IMR-90 (cell line): Measurements from ENCODE around the gene UNC5A. TPM values are rescaled to one million over a fixed set of nuclear protein-coding genes. Genes with fewer than 3 reads are reported as not detected.

Experiments
- ATAC-seq: fragments of 200-7000 bp; cut with Tn5 transposase; 2 replicates; pipeline ENCODE4 v1.9.1; 2020; ENCODE audit warnings: low read depth, mild to moderate bottlenecking, moderate library complexity
- BruUV-seq: library from RNA; stranded (reverse); fragments of 400-500 nt; replicated peaks from 2 replicates; lab custom pipeline; 2021; lab: Mats Ljungman, UMichigan
- CTCF ChIA-PET: fragments of 300-600 bp; formaldehyde crosslinking; extraction: SDS; loops from one replicate; lab custom pipeline; 2021; ENCODE audit warnings: antibody characterized with exemption; lab: Yijun Ruan, JAX
- POLR2A ChIA-PET: fragments of 300-600 bp; sonication (Branson Sonifier 250); formaldehyde crosslinking; loops from one replicate; lab custom pipeline; 2022; ENCODE audit warnings: antibody characterized with exemption; ENCODE audit not compliant: unreplicated experiment; lab: Charles Lee
- DNase-seq: peaks from one replicate; pipeline ENCODE4 v3.0.0; 2013
- H2AFZ ChIP-seq: replicated peaks from 2 replicates; pipeline ENCODE3; 2013; ENCODE audit warnings: low read length, mild to moderate bottlenecking; ENCODE audit not compliant: poor library complexity
- H2AK5ac ChIP-seq: 2 replicates; pipeline ENCODE4 v1.6.1; 2013; ENCODE audit warnings: low read depth, low read length, inconsistent platforms
- H2AK9ac ChIP-seq: replicated peaks from 2 replicates; pipeline ENCODE3; 2013; ENCODE audit warnings: mild to moderate bottlenecking, low read depth, low read length, moderate library complexity; ENCODE audit not compliant: poor library complexity
- H2BK120ac ChIP-seq: 2 replicates; pipeline ENCODE4 v1.6.1; 2013; ENCODE audit warnings: low read depth, low read length, inconsistent platforms
- H2BK15ac ChIP-seq: 3 replicates; pipeline ENCODE4 v1.6.1; 2013; ENCODE audit warnings: low read depth, low read length, inconsistent platforms
- H2BK20ac ChIP-seq: 2 replicates; pipeline ENCODE4 v1.6.1; 2013; ENCODE audit warnings: low read depth, mild to moderate bottlenecking, inconsistent platforms, low read length, moderate library complexity
- H2BK5ac ChIP-seq: 2 replicates; pipeline ENCODE4 v1.6.1; 2013; ENCODE audit warnings: mild to moderate bottlenecking, low read depth, low read length, inconsistent platforms; ENCODE audit not compliant: poor library complexity, severe bottlenecking
- H3K14ac ChIP-seq: replicated peaks from 2 replicates; pipeline ENCODE4 v1.6.1; 2013; ENCODE audit warnings: low read depth, low read length, inconsistent platforms
- H3K18ac ChIP-seq: 2 replicates; pipeline ENCODE4 v1.6.1; 2013; ENCODE audit warnings: low read depth, low read length, control low read depth
- H3K23ac ChIP-seq: 2 replicates; pipeline ENCODE4 v1.6.1; 2013; ENCODE audit warnings: low read depth, low read length, inconsistent platforms
- H3K27ac ChIP-seq: 2 replicates; pipeline ENCODE4 v1.5.1; 2013; ENCODE audit warnings: mild to moderate bottlenecking, control low read depth, low read length; ENCODE audit not compliant: insufficient read depth
- H3K27me3 ChIP-seq: 2 replicates; pipeline ENCODE4 v1.6.1; 2013; ENCODE audit warnings: low read length; ENCODE audit not compliant: control insufficient read depth, insufficient read depth
- H3K36me3 ChIP-seq: 2 replicates; pipeline ENCODE4 v1.6.1; 2013; ENCODE audit warnings: low read length, mixed read lengths; ENCODE audit not compliant: control insufficient read depth, insufficient read depth
- H3K4ac ChIP-seq: 2 replicates; pipeline ENCODE4 v1.6.1; 2013; ENCODE audit warnings: low read depth, low read length, inconsistent platforms
- H3K4me1 ChIP-seq: 2 replicates; pipeline ENCODE4 v1.6.1; 2013; ENCODE audit warnings: low read length, mixed read lengths; ENCODE audit not compliant: control insufficient read depth, insufficient read depth
- H3K4me2 ChIP-seq: 2 replicates; pipeline ENCODE4 v1.6.1; 2013; ENCODE audit warnings: low read depth, mild to moderate bottlenecking, control low read depth, low read length, moderate library complexity
- H3K4me3 ChIP-seq: 2 replicates; pipeline ENCODE4 v1.5.1; 2013; ENCODE audit warnings: low read depth, mild to moderate bottlenecking, control low read depth, low read length, moderate library complexity; ENCODE audit not compliant: insufficient read depth
- H3K56ac ChIP-seq: 2 replicates; pipeline ENCODE4 v1.6.1; 2013; ENCODE audit warnings: low read length, inconsistent platforms; ENCODE audit not compliant: insufficient read depth; ENCODE audit errors: extremely low read depth
- H3K79me1 ChIP-seq, 2 experiments: 2 replicates each; pipeline ENCODE4 v1.6.1; 2013; ENCODE audit warnings: low read length in 2 of 2, inconsistent platforms in 1 of 2, low read depth in 1 of 2
- H3K9ac ChIP-seq: 2 replicates; pipeline ENCODE4 v1.6.1; 2013; ENCODE audit warnings: low read depth, low read length, control low read depth
- H3K9me1 ChIP-seq: 2 replicates; pipeline ENCODE4 v1.6.1; 2013; ENCODE audit warnings: low read length, inconsistent platforms; ENCODE audit not compliant: insufficient read depth
- H3K9me3 ChIP-seq: 2 replicates; pipeline ENCODE4 v1.6.1; 2013; ENCODE audit warnings: low read length; ENCODE audit not compliant: control insufficient read depth, insufficient read depth
- H4K20me1 ChIP-seq: 2 replicates; pipeline ENCODE4 v1.6.1; 2013; ENCODE audit warnings: low read length, inconsistent platforms; ENCODE audit not compliant: insufficient read depth
- H4K5ac ChIP-seq: 2 replicates; pipeline ENCODE4 v1.6.1; 2013; ENCODE audit warnings: mild to moderate bottlenecking, low read depth, low read length, control low read depth
- H4K8ac ChIP-seq, 2 experiments: 2 replicates each; pipeline ENCODE4 v1.6.1; 2013; ENCODE audit warnings: low read depth in 2 of 2, low read length in 2 of 2, control low read depth in 1 of 2, inconsistent platforms in 1 of 2
- H4K91ac ChIP-seq: 2 replicates; pipeline ENCODE4 v1.6.1; 2013; ENCODE audit warnings: low read depth, low read length, inconsistent platforms; ENCODE audit not compliant: insufficient read depth
- CHD1 ChIP-seq: IDR thresholded peaks from 2 replicates; pipeline ENCODE4 v1.6.1; 2012; ENCODE audit warnings: low read depth, low read length, improper control_type of control experiment
- CTCF ChIP-seq: conservative IDR thresholded peaks from 2 replicates; pipeline ENCODE4 v1.5.1; 2012; ENCODE audit warnings: mild to moderate bottlenecking, low read depth, low read length, improper control_type of control experiment
- FOS ChIP-seq: fragments of 150-350 bp; IDR thresholded peaks from 2 replicates; pipeline ENCODE4 v1.6.1; 2016; ENCODE audit warnings: low read depth, low read length
- MAFK ChIP-seq: IDR thresholded peaks from 2 replicates; pipeline ENCODE4 v1.6.1; 2012; ENCODE audit warnings: low read depth, low read length, improper control_type of control experiment
- NFE2L2 ChIP-seq: fragments of 150-350 bp; IDR thresholded peaks from 2 replicates; pipeline ENCODE4 v1.6.1; 2016; ENCODE audit warnings: low read depth, mild to moderate bottlenecking, low read length
- POLR2A ChIP-seq: IDR thresholded peaks from 2 replicates; pipeline ENCODE4 v1.6.1; 2012; ENCODE audit warnings: mild to moderate bottlenecking, low read depth, low read length
- RCOR1 ChIP-seq: IDR thresholded peaks from 2 replicates; pipeline ENCODE4 v1.6.1; 2012; ENCODE audit warnings: mild to moderate bottlenecking, low read length, improper control_type of control experiment; ENCODE audit not compliant: insufficient replicate concordance
- USF2 ChIP-seq: fragments of 150-350 bp; IDR thresholded peaks from 2 replicates; pipeline ENCODE4 v1.6.1; 2017; ENCODE audit warnings: mild to moderate bottlenecking, antibody characterized with exemption, low read length, low read depth
- WGBS, 2 experiments: methylation state at CpG; one replicate each; pipeline versions ENCODE4 v1.1.5 to v1.1.7; 2013; ENCODE audit warnings: missing lambda C conversion rate in 2 of 2; ENCODE audit not compliant: insufficient read length in 1 of 2; ENCODE audit errors: extremely low coverage in 2 of 2; 5-methylcytosine and 5-hydroxymethylcytosine counted together
- dilution Hi-C: fragments of 300-500 bp; cut with HindIII; formaldehyde crosslinking; loops from one replicate; pipeline ENCODE4 v1.14.3; 2018; ENCODE audit warnings: low sequenced_read_pairs; ENCODE audit not compliant: unreplicated experiment
- in situ Hi-C: fragments of 300-500 bp; cut with MboI; formaldehyde crosslinking; loops from 3 replicates; pipeline ENCODE4 v1.14.3; 2019; ENCODE audit warnings: low sequenced_read_pairs, inconsistent platforms, mixed read lengths
- intact Hi-C: fragments of 100-400 bp; cut with micrococcal nuclease; formaldehyde crosslinking; loops from 2 replicates; pipeline ENCODE4 v1.10.0; 2022
- polyA plus RNA-seq, 3 experiments: library from polyadenylated mRNA; depleted of rRNA; stranded (reverse); fragments of >200 nt; gene quantifications; 2 replicates each; pipeline ENCODE4 v1.2.3, GENCODE V29; 2012; ENCODE audit warnings: low replicate concordance in 1 of 3
- total RNA-seq: library from RNA; depleted of rRNA; stranded (reverse); fragments of >200 nt; gene quantifications from 2 replicates; pipeline ENCODE4 v1.2.3, GENCODE V29; 2012

UNC5A gene
- total and polyA plus RNA-seq, 2 of the 4 experiments (the other 2 are of a cell fraction): not detected

- ATAC-seq (no peak), DNase-seq (no peak)
- Histone ChIP-seq H2AK5ac (no peak overlapping the region), H3K9me1 (no peaks in the 10 kb centered on the region), H2AK9ac (no peak overlapping the region), H3K27me3 (peaks cover 37% of the 10 kb centered on the region), H3K4ac (no peak overlapping the region), H3K27ac (no peak overlapping the region), H3K4me1 (no peaks in the 10 kb centered on the region), H2AFZ (no peak overlapping the region), H3K14ac (no peak overlapping the region), H4K20me1 (no peaks in the 10 kb centered on the region), H3K4me2 (no peak overlapping the region), H4K5ac (no peak overlapping the region), H2BK120ac (no peak overlapping the region), H3K9me3 (no peaks in the 10 kb centered on the region; the same call in 1 of the 2 replicates), H3K36me3 (no peaks in the 10 kb centered on the region), H2BK20ac (no peak overlapping the region), H4K91ac (no peak overlapping the region), H3K18ac (no peak overlapping the region), H3K4me3 (no peak overlapping the region), H4K8ac (no peak overlapping the region), H3K79me1 (no peaks in the 10 kb centered on the region), H3K23ac (no peak overlapping the region), H3K56ac (no peak overlapping the region), H2BK15ac (no peak overlapping the region), H3K9ac (no peak overlapping the region), H2BK5ac (no peak overlapping the region)
- dilution Hi-C loops: no loop called here
- in situ Hi-C loops: no loop called here
- POLR2A ChIA-PET: no interaction called here
- intact Hi-C loops: no loop called here
- TF ChIP-seq NFE2L2: no peak
- TF ChIP-seq CHD1: no peak
- TF ChIP-seq FOS: no peak
- TF ChIP-seq USF2: peak; percentile 19; the same call in 1 of the 2 replicates
- no peak for TF ChIP-seq CTCF
- TF ChIP-seq POLR2A: no peak
- TF ChIP-seq RCOR1: no peak
- no peak for TF ChIP-seq MAFK
- no TSS peak for BruUV-seq
- 75% methylated on average over 7 of the region's 20 CpGs; no CpG with 5 or more reads in 1 of the 2 experiments for WGBS, 2 experiments
- CTCF ChIA-PET: interaction anchor here (0.6 kb wide), 1 partner anchor 521 kb away, joined by 4 read pairs; no protein-coding TSS in a partner anchor
Observed at GRCh38 chr5:176823869-176824412, 13.6 kb downstream of the UNC5A start.
